ENCODE data around the gene IER5. TPM values are rescaled to one million over a fixed set of nuclear protein-coding genes. Genes with fewer than 3 reads are reported as not detected.
A peak's percentile ranks its signal among the peaks of the same experiment; 100 is the strongest.

IER5 gene
- total RNA-seq (2016; rRNA removed; fragmentation: Illumina TruSeq; extraction: Trizol), result 3.0 and 3.5 TPM in 2 replicates
- total RNA-seq (2016; cell fraction: cytosol; rRNA removed; fragmentation: Illumina TruSeq; extraction: Trizol; ENCODE audit: low read depth), result 0.71 and 0.81 TPM in 2 replicates
- 2.3 and 3.4 TPM in 2 replicates for total RNA-seq (2016; cell fraction: insoluble cytoplasmic fraction; rRNA removed; fragmentation: Illumina TruSeq; extraction: Trizol)
- 2.1 and 2.2 TPM in 2 replicates for total RNA-seq (2016; cell fraction: membrane; rRNA removed; fragmentation: Illumina TruSeq; extraction: Trizol)
- total RNA-seq (2016; cell fraction: nucleus; rRNA removed; fragmentation: Illumina TruSeq; extraction: Trizol), result 3.7 and 4.2 TPM in 2 replicates
- 2.5 and 3.1 TPM in 2 replicates for polyA plus RNA-seq (2011; rRNA removed)
- 2.4 and 2.6 TPM in 2 replicates for polyA plus RNA-seq (2011; cell fraction: cytosol; rRNA removed)
- 4.5 and 4.9 TPM in 2 replicates for polyA plus RNA-seq (2011; cell fraction: nucleus; rRNA removed)
- 1.8 and 2.7 TPM in 2 replicates for polyA plus RNA-seq (2012)
- polyA plus RNA-seq (2016; cell fraction: cytosol; fragmentation: Illumina TruSeq; extraction: Trizol; ENCODE audit: low read depth), result 0.26 TPM in 2 replicates
- 1.9 TPM in 2 replicates for polyA plus RNA-seq (2016; cell fraction: insoluble cytoplasmic fraction; fragmentation: Illumina TruSeq; extraction: Trizol; ENCODE audit: low read depth)
- polyA plus RNA-seq (2016; cell fraction: membrane; fragmentation: Illumina TruSeq; extraction: Trizol; ENCODE audit: low read depth), result 0.66 and 0.70 TPM in 2 replicates
- polyA plus RNA-seq (2016; cell fraction: nucleus; fragmentation: Illumina TruSeq; extraction: Trizol; ENCODE audit: insufficient read depth, low read depth), result 3.4 and 3.9 TPM in 2 replicates
- 4.2 and 7.4 TPM in 2 replicates for polyA minus RNA-seq (2011; rRNA and poly(A)+ RNA removed; ENCODE audit: low replicate concordance)
- 2.6 TPM in 2 replicates for polyA minus RNA-seq (2011; cell fraction: cytosol; rRNA and poly(A)+ RNA removed)
- polyA minus RNA-seq (2011; cell fraction: nucleus; rRNA and poly(A)+ RNA removed), result 5.2 and 7.2 TPM in 2 replicates
- Bru-seq, nascent RNA, result percentile 87 among the genes with signal in this experiment
- percentile 67 among the genes with signal in this experiment for BruChase-seq, experiment 1, labeled RNA remaining after a 6-hour chase
- BruChase-seq, experiment 2, labeled RNA remaining after a 2-hour chase, result percentile 68 among the genes with signal in this experiment
- long read RNA-seq, experiment 1, result 0 reads
- long read RNA-seq, experiment 2, full-length matches to known transcripts, result 31 of 31 reads
- long read RNA-seq, experiment 2, partial matches to known transcripts, result 0 of 31 reads
- long read RNA-seq, experiment 2, other reads (novel, unspliced or antisense), result 0 of 31 reads

DNA sequence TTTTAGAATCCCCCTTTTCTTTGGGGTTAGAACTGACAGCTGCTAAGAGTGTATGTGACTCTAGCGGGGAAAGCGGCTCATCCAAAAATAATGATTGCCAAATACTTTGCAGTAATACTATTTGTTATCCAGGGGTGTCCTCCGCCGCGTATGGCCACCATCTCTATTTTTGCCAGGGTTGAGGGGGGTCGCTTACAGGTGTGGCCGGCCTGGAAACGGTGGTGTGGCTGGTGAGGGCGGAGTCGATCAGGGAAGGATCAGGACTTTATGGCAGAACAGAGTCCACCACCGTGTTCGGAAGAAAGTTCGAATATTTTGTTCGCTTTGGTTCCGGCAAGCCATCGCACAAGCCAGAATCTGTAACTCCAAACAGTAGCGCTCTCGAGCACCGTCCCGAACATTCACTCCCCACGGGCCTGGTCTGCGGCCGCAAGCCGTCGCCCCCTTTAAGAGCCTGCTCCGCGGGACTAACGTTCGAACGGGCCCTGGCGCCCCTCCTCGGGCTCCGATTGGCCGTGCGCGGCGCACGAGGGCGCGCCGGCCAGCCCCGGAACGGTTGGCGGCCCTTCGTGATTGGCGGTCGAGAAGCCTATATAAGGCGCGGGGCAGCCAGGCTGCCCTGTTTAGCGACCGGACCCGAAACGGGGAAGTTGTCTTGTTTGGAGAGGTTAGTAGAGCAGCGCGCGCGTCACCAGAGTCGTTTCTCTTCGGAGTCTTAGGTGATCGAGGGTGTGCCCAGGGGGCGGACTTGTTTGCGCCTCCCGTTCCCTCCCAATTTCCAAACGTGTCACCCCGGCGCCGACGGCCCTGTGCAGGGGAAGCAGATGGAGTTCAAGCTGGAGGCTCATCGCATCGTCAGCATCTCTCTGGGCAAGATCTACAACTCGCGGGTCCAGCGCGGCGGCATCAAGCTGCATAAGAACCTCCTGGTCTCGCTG lies at the start of gene IER5:
Gene IER5 (plus strand): TSS at position 622 of the 938 bp plus-strand sequence. CDS start 203 bp downstream, at position 825.
- DNase-seq (ENCODE audit: low spot score) (peak; percentile 89), ATAC-seq (peak; percentile 90), FAIRE-seq (peak; percentile 26)
- POLR2A ChIA-PET, result interaction anchor here (0.6 to 5.3 kb wide), 21 partner anchors 10 to 206 kb away, joined by 3 to 57 read pairs (median 5); partner anchors contain the start of gene MR1
- Histone ChIP-seq H4K20me1 (ENCODE audit: insufficient read depth, low read length) (peaks cover 8% of the 10 kb centered on the region), H3K79me2 (ENCODE audit: insufficient read depth, low read length) (peaks cover 30% of the 10 kb centered on the region), H3K9me3 (ENCODE audit: low read length) (no peaks in the 10 kb centered on the region), H3K4me3 (replicated peaks in 1 of 3; ENCODE audit: insufficient read depth in 1 of 3, low read depth in 2 of 3, low read length in 3 of 3) (peak within 1 kb of the TSS; percentile 68 to 88 (median 79)), H2AFZ (ENCODE audit: low read length) (no peak within 1 kb of the TSS), H3K36me3 (replicated peaks in 1 of 2; ENCODE audit: control insufficient read depth in 1 of 2, insufficient read depth in 2 of 2, low read length in 2 of 2) (no peaks in the 10 kb centered on the region), H3K27ac (ENCODE audit: extremely low read length, insufficient read depth, low read length) (peak within 1 kb of the TSS; percentile 39), H3K4me1 (ENCODE audit: insufficient read depth, low read length) (peaks cover 52% of the 10 kb centered on the region), H3K27me3 (ENCODE audit: control insufficient read depth in 1 of 2, insufficient read depth in 2 of 2, low read length in 2 of 2) (no peaks in the 10 kb centered on the region; a peak in 2 of 5 replicates), H3K4me2 (ENCODE audit: low read depth, low read length) (peak within 1 kb of the TSS; percentile 91), H3K9ac (ENCODE audit: insufficient read depth, low read depth, low read length) (peak within 1 kb of the TSS; percentile 72)
- BruUV-seq (replicated peaks), result TSS peak; percentile 84
- CTCF ChIA-PET (ENCODE audit: low intra/inter-chr PET ratio, low total read pairs), result no interaction called here
- intact Hi-C loops (cut with micrococcal nuclease; ENCODE audit: unreplicated experiment) (loop anchor here (1.0 to 5.0 kb wide), 4 partner anchors 16 to 66 kb away; partner anchors contain the start of gene STX6), in situ Hi-C loops (cut with HindIII; ENCODE audit: extremely low pct_ligation_motif_present, low pct_unique_long_range_greater_than_20kb) (loop anchor here (5.0 kb wide), 1 partner anchor 54 kb away; no protein-coding TSS in a partner anchor)
- 11% methylated on average over 33 of the region's 76 CpGs for WGBS (ENCODE audit: low lambda C conversion rate)
- peak; percentile 97 for TF ChIP-seq RBM39 (IDR thresholded peaks at IDR 0.05; ENCODE audit: low read depth, low read length, poor library complexity, severe bottlenecking)
- TF ChIP-seq ZNF563 (CRISPR knock-in tag; IDR thresholded peaks at IDR 0.05), result peak; percentile 65; the same call in 1 of the 2 replicates
- TF ChIP-seq, protein P1, sequence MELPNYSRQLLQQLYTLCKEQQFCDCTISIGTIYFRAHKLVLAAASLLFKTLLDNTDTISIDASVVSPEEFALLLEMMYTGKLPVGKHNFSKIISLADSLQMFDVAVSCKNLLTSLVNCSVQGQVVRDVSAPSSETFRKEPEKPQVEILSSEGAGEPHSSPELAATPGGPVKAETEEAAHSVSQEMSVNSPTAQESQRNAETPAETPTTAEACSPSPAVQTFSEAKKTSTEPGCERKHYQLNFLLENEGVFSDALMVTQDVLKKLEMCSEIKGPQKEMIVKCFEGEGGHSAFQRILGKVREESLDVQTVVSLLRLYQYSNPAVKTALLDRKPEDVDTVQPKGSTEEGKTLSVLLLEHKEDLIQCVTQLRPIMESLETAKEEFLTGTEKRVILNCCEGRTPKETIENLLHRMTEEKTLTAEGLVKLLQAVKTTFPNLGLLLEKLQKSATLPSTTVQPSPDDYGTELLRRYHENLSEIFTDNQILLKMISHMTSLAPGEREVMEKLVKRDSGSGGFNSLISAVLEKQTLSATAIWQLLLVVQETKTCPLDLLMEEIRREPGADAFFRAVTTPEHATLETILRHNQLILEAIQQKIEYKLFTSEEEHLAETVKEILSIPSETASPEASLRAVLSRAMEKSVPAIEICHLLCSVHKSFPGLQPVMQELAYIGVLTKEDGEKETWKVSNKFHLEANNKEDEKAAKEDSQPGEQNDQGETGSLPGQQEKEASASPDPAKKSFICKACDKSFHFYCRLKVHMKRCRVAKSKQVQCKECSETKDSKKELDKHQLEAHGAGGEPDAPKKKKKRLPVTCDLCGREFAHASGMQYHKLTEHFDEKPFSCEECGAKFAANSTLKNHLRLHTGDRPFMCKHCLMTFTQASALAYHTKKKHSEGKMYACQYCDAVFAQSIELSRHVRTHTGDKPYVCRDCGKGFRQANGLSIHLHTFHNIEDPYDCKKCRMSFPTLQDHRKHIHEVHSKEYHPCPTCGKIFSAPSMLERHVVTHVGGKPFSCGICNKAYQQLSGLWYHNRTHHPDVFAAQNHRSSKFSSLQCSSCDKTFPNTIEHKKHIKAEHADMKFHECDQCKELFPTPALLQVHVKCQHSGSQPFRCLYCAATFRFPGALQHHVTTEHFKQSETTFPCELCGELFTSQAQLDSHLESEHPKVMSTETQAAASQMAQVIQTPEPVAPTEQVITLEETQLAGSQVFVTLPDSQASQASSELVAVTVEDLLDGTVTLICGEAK (IDR thresholded peaks at IDR 0.05), result no peak
- TF ChIP-seq, protein P1 (CRISPR knock-in tag; IDR thresholded peaks at IDR 0.05), result 0 out of 2 replicates have a peak, but pooled peaks have one; percentile 44
- peak; percentile 25; the same call in 1 of the 2 replicates for TF ChIP-seq ZNF468 (CRISPR knock-in tag; IDR thresholded peaks at IDR 0.05)
